HG02798 (cell line): ENCODE measurements around the gene SCGN.

Experiments used
- ATAC-seq: cut with Tn5 transposase; IDR thresholded peaks from one replicate; pipeline ENCODE4 v1.9.1; 2021; ENCODE audit warnings: mild to moderate bottlenecking; ENCODE audit not compliant: unreplicated experiment, poor library complexity

SCGN gene, protein sequence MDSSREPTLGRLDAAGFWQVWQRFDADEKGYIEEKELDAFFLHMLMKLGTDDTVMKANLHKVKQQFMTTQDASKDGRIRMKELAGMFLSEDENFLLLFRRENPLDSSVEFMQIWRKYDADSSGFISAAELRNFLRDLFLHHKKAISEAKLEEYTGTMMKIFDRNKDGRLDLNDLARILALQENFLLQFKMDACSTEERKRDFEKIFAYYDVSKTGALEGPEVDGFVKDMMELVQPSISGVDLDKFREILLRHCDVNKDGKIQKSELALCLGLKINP

DNA sequence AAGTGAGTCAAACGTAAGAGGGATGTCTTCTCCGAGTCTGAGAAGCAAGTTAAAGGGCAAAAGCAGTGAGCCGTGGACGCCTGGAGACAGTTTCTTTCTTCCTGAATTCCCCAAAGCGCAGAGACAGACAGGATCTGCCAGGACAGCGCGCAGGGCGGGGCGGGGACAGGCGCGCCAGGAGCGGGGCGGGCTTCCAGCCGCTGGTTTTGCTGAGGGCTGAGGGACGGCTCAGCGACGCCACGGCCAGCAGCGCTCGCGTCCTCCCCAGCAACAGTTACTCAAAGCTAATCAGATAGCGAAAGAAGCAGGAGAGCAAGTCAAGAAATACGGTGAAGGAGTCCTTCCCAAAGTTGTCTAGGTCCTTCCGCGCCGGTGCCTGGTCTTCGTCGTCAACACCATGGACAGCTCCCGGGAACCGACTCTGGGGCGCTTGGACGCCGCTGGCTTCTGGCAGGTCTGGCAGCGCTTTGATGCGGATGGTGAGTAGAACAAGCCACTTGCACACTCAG is at the start of gene SCGN:
SCGN (plus strand) TSS at position 209 of the 509 bp plus-strand sequence; CDS start at position 398, 189 bp downstream.
- ATAC-seq, result no peak

DNA sequence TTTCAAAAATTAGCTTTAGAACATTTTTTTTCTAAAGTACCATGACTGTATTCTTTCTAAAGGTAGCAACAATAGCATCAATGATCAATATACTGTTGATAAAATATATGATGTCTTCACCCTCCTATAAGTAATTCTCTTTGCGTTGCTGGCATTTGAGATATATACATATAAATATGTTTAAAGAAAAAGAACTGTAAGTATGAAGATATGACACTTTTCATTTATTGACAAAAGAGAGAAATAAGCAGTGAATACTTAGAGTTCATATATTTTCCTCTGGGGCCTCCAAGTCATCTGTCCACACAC is 49.4 kb upstream of the SCGN start:
- ATAC-seq, result no peak

DNA sequence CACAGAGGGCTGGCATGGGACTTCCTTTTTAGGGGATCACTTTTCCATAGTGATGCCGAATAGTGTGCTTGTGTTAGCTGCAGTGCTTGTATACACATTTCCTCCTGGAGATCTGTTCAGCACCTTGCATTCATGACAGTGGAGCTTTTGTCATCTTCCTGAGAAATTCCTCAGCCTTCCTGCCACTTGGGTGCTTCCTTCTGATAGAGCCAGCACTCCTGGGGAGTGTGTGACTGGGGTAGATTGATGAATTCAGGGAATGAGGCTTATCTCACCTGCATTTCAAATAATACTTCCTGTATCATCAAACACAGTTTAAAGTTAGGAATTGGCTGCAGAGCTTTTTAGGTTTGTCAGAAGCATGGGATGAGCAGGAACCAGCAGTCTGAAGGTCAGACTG is 48.8 kb upstream of the SCGN start:
- no peak for ATAC-seq

DNA sequence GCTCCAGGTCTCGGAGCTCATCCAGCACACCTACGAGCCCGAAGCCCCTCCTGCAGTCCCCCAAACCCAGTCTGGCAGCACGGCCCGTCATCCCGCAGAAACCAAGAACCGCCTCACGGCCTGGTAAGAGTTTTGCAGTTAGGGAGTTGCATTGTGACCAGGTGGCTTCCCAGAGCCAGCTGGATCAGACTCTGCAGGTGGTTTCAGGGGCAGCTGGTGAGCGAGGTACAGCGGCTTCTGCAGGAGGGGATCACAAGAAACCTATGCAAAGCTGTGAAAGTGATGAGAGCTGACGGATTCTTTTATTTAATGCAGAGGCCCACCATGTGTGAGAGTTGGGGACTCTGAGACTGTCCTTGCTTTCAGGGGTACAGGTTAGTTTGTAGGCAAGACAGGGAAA is 45.9 kb upstream of the SCGN start:
- no peak for ATAC-seq

DNA sequence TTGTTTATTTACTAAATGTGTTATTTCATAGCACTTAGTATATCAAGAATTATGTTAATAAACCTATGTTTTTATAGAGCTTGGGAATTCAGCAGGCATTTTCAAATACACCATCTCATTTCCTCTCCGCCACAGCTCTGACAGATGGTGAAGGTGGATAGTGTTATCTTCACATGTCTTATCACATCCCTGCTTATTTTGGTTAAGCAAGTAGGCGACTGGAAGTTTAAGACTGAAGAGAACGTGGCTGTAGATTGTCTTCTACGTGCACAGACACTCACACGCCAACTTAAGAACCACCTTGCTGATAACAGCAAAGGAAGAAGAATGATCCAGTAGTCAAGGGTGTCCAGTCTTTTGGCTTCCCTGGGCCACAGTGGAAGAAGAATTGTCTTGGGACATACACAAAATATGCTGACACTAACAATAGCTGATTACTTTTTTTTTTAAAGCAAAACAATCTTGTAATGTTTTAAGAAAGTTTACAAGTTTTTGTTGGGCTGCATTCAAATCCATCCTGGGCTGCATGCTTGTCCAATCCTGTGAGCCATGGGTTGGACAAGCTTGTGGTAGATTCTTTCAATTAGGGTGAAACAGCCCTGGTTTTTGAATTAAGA is 43.3 kb upstream of the SCGN start:
- no peak for ATAC-seq

DNA sequence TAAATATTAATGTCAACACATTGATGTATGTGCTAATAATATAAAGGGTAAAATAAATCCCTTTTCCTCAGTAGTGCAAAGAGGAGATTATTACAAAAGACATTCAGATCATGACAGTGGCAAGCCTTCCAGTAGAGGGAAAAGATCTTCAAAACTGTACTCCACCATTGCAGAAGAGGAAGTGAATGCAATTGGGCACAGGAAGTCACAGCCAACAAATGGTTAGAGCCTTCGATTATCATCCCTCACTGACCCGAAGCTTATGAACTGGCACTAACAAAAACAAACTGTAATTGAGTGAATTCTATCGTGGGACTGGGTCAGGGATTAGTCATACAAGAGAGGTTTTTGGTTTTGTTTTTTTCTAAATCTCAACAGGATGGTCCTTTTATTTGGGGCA is 39.3 kb upstream of the SCGN start:
- no peak for ATAC-seq

DNA sequence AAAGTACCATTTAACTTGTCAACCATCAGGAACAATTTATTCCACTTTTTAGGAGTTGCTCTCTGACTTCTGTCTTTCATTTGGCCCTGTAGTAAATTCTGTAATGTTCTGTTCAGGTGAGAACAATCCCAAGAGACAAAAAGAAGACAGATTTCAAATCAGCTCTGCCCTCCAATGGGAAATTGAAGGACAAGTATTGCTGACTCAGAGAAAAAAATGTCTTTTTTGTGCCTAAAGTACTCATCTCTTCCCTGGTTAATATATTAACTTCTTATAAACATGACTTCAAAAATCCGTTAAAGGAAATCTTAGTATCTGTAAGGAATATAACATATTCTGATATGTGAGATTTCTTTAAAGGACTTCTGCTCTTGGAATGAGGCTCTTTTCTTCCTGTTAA is 38.6 kb upstream of the SCGN start:
- ATAC-seq, result no peak

DNA sequence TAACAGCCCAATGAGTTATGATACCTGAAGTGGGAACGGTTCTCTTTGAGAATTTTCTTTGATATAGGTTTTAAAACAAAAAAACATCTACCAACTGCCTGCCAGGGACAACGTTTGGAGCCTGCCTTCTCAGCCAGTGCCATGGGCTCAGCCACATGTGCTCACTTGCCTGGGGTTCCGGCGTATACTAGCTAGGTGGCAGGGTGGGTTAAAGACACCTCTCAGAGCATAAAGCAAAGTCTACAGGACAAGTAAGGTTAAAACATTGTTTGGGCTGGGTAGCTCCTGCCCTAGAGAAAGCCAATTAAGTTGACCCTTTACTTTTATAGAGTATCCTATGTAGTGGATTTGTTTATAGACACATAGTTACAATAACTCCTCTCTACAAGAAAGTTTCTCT is 38.0 kb upstream of the SCGN start:
- ATAC-seq, result no peak

DNA sequence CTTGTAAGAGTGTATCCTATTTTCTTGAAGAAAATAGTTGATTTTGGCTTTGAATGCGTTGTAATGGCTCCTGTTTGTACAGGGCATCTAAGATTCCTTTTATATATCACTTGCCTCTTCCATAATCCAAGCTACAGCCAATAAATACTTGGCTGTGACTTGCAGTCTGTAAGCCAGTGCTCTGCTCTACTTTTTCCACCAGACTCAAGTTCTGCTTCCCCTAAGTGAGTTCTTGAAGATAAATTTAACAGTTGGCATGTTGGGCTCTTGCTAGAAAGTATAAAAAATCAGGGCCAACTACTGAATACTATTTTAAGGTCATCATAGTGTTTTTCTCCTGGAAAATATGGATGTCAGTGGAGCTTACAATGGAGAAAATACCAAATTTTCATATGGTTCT is 36.5 kb upstream of the SCGN start:
- no peak for ATAC-seq

DNA sequence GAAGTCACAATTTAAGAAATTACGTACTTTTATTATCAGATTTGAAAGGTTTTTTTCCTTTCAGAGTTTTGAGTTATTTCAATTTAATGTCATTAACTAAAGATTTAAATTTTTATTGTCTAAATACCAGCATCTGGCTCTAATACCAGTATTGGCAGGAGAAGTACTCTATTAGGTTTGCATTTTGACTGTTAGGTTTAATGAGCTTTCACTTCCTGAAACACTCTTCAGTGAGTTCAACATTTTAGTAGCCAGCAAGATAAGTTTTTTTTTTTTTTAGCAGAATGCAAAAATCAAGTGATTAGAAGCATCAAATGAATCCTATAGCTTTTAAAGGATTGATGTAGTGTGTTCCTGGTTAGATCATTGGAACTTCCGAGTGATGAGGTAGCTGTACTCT is 34.0 kb upstream of the SCGN start:
- no peak for ATAC-seq

DNA sequence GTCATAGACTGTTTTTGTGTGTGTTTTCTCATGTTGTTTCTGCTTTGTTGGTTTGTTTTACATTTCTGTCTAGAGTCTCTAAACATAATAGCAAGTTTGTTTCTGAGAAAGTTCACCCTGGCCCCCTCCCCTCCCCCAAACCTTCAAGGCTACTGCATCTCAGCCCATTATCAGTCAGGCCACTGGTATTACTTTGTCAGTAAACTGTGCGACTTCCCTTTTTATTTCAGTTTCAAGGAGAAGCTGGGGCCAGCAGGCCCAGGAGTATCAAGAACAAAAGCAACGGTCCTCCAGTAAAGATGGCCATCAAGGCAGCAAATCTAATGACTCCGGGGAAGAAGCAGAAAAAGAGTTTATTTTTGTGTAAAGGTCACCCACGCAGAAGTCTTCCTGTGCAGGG is 32.8 kb upstream of the SCGN start:
- no peak for ATAC-seq

DNA sequence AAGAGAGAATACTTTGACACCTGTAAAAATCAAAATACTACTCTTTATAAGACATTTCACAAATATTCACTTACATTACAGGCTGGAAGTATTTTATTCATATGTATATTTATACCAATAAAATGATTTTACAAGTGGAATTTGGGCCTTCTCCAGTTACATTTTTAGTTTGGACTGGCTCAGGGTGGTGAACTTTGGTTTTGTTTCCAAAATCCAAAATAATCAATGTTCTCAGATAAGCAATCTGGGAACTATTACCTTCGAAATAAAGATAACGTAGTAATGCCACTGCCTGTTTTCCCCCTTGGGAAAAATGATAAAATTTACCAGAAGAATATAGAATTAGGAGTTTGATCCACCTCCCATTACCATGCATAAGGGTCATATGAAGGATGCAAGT is 31.6 kb upstream of the SCGN start:
- ATAC-seq, result no peak

DNA sequence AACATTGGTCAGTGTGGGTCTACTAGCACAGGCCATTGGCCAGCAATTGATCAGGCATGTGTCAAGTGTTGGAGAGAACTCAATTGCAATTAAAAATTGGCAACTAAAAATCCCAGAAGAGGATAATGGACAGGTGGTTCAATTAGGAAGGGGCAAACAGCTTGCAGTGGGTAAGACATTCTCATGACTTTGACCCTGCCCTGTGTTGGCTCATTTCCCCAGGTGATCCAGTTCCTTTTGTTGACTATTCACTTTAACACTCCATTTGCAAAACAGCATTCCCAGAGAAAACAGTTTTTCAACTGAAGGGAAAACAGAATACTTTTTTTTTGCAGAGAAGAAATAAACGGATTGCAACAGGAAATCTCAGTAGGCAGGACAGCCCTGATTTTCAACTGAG is 28.9 kb upstream of the SCGN start:
- no peak for ATAC-seq

DNA sequence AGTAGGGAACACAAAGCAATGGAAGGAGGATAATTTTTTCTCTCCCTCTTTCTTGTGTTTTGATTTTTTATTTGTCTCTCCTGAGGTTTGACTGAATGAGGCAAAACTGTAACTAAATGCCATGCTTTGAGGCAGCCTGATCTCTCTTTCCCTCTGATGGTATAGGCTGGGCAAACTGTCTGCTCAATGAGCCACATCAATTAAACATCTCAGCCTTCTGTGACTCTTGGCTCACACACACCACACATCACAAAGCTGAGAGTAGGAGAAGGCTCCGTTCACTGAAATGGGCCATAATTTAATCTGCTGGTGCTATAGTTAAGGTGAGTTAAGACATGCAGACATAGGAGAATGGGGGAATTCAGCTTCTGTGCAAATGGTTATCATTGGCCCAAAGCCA is 28.1 kb upstream of the SCGN start:
- no peak for ATAC-seq

DNA sequence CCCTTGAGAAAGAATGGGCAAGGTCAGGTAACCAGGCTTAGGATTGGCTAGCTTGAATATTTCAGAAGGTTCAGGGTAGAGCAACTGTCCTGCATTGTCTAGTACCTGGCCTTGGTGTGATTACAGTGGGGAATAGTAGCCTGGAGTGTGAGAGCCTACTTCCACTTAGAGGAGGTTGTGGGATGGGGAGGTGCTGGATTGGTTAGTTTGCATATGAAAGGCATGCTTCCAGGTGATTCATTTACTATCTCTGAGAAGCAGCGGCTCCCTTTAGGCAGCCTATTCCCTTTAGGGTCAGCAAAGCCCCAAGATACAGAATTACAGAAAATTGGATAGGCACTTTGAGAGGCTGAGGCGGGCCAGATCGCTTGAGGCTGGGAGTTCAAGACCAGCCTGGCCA is 25.0 kb upstream of the SCGN start:
- no peak for ATAC-seq

DNA sequence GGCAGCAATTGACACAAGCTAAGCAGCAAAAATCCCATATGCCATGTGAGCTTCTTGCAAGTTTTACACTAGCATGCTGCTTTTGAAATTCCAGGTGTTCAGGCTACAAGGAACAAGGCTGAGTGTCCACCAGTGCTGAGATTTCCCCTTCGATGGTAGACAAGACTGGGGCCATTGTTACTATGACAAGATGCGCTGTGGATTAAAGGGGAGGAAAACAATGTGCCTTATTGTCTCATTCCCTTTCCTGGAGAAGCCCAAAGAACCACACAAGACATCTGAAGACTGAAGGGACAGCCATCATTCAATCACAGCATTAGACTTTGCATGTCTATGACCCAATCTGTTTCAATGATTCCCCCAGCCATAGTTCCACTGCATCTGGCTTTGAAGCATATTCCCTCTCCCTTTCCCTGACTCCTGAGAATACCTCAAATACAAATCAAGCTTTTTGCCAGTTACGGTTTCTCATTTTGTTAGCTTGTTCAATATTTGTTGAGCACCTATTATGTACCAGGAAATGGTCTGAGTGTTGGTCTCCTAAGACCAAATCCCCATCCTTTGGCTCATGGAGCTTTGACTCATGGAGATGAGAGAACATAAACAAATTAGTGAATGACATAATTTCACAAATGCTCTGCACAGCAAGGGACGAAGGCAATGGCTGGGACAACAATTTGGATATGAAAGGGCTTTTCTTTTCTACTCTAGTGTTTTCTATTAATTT is 23.4 kb upstream of the SCGN start:
- no peak for ATAC-seq

DNA sequence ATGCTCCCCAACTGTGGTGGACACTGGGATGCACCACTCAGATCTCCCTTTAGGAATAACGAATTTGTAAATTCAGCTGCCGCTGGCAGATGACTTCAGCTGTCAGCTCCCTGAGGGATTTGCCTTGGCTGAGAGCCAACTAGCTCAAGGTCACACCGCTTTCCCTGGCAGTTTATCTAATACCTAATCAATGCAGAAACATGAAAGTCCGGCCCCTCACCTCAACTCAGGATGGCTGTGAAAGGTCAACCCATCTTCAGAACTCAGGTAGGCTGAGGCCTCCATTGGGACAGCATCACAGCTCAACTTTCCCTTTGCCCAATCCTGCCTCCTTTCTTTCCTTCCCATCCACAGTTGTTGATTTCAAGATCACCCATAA is 22.8 kb upstream of the SCGN start:
- no peak for ATAC-seq

DNA sequence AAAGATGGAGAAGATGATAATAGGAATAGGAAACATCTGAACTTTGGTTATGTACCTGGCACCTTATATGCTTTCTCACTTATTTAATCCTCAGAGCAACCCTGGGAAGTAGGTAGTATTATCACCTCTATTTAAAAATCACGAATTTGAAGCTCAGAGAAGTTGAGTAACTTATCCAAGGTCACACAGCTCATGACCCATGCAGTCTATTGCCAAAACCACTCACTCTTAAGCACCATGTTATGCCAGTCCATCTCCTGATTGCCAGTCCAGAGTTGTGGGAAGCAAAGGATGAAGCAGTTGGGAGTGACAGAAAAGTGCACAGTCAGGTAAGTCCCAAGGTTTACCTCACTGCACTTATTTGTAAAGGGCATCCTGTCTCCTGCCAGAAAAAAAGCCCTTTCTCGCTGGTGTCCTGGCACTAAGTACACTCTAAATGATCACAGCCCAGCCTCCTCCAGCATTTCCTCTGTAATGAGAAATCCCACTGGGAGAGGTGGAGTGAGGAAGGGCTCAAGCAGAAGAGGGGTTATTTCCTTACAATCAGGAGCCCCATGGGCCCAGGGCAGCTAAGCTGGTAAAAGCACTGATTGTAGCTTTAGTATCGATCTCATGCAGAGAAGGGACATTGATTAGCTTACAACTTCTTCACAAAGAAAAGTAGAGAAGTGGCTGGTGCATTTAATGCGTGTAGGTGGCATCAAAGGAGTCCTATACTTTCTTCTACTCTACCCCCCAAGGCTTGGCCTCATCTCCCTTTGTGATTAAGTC is 21.3 kb upstream of the SCGN start:
- ATAC-seq, result no peak

DNA sequence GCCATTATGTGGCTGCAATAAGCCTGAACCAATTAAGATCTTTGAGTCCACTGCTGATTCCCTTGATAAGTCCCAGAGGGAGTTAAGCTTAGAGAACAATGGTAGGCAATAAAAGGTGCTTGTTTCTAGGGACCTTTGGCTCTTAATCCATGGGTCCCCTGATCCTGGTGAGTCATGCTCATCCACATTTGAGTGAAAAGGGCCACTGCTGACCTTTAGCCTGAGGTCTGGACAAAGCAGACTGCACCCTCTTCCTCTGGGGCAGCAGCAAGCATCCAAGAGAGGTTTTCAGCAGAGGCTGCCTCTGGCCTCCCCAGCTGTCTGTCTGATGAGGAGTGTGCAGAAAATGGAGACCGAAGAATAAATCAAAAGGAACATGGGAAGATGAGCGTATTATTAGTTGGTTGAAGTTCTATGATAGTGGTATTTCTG is 16.1 kb upstream of the SCGN start:
- no peak for ATAC-seq

DNA sequence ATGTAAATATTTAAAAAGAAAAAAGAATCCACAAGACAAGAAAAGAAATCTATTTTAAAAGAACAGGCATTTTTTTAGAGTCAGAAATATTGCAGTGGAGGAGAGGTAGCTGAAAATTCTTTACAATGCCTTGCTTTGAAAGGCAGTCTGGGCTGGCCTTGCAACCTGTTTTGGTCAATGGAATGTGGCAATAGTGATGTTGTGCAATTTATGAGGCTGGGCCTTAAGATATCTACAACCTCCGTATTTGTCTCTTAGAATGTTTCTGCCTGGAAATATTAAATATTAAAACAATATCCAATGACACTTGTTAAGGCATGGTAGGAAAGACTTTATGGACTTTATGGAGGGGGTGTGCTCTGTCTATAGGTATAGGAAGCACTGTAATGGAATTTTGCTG is 14.8 kb upstream of the SCGN start:
- no peak for ATAC-seq

DNA sequence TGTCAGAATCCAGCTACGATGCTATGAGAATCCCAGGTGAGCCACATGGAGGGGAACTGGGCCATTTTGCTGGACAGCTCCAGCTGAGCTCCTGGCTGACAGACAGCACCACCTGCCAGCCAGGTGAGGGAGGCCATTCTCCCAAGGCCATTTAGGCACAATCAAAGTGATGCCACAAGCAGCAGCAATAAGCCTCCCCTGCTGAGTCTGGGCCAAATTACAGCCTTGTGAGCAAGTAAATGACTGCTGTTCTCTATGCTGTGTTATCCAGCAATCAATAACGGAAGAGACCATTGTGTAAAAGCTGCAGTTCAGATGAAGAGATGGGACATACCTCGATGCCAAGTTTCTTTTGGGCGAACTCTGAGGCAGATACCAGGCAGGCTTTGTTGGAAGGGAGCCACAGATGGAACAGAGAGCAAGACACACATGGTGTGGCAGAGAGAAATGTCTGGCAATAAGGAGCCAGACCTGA is 14.0 kb upstream of the SCGN start:
- no peak for ATAC-seq
